HG02642 (cell line): Measurements from ENCODE around the gene CMTM5.
"Not testable (repeated sequence)": the region's sequence is repeated elsewhere in the genome, so short reads cannot be mapped to it uniquely, and the experiment has no call there.

Experiments
- ATAC-seq: cut with Tn5 transposase; IDR thresholded peaks from one replicate; pipeline ENCODE4 v1.9.1; 2021; ENCODE audit warnings: mild to moderate bottlenecking; ENCODE audit not compliant: unreplicated experiment, poor library complexity

CMTM5 gene

GRCh38 chr14:23377573-23378563 is 1.0 kb downstream of the CMTM5 start:
- ATAC-seq, result no peak

- ATAC-seq, result no peak
Observed at GRCh38 chr14:23378612-23379220, 1.9 kb downstream of the CMTM5 start.

- ATAC-seq, result peak; percentile 45
Observed at GRCh38 chr14:23379366-23380196, 2.7 kb downstream of the CMTM5 start.

- no peak for ATAC-seq
Observed at GRCh38 chr14:23380197-23380914, 3.5 kb downstream of the CMTM5 start.

GRCh38 chr14:23380976-23381375 is 4.1 kb downstream of the CMTM5 start:
- ATAC-seq, result no peak

GRCh38 chr14:23381871-23382270 is 5.0 kb downstream of the CMTM5 start:
- no peak for ATAC-seq

GRCh38 chr14:23382276-23382675 is 5.4 kb downstream of the CMTM5 start:
- no peak for ATAC-seq

GRCh38 chr14:23382731-23383440 is 6.0 kb downstream of the CMTM5 start:
- ATAC-seq, result no peak

- no peak for ATAC-seq
Observed at GRCh38 chr14:23384364-23385080, 7.7 kb downstream of the CMTM5 start.

- no peak for ATAC-seq
Observed at GRCh38 chr14:23385244-23385641, 8.4 kb downstream of the CMTM5 start.

- no peak for ATAC-seq
Observed at GRCh38 chr14:23385642-23386265, 8.9 kb downstream of the CMTM5 start.

- ATAC-seq, result not testable (repeated sequence)
Observed at GRCh38 chr14:23386266-23386657, 9.4 kb downstream of the CMTM5 start.

- no peak for ATAC-seq
Observed at GRCh38 chr14:23386999-23387398, 10.2 kb downstream of the CMTM5 start.

- no peak for ATAC-seq
Observed at GRCh38 chr14:23387916-23388882, 11.4 kb downstream of the CMTM5 start.

GRCh38 chr14:23388996-23389395 is 12.2 kb downstream of the CMTM5 start:
- no peak for ATAC-seq

GRCh38 chr14:23389396-23389795 is 12.6 kb downstream of the CMTM5 start:
- no peak for ATAC-seq

GRCh38 chr14:23389871-23390270 is 13.0 kb downstream of the CMTM5 start:
- not testable (repeated sequence) for ATAC-seq
